Measurements from ENCODE around the gene ERC2.
A peak's percentile ranks its signal among the peaks of the same experiment; 100 is the strongest.

The ERC2 gene

DNA sequence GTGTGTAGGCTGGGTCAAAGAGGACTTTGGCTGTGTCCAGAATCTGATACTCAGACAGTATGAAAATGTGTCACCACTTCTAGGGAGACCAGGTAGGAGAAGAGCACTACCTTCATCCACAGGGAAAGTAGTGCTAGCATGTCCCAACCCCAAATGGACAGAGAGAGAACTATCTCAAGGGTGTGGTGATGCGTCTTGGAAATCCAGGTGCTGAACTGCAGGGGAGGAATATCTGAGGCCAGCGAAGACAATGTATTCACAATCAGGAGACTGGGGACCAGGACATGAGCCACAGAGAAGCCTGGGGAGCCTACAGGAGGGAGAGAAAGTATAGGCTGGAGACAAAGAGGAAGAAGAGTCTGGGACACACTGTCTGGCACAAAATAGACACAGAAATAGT, 829.1 kb downstream of the ERC2 start:
- TF ChIP-seq, protein P1, sequence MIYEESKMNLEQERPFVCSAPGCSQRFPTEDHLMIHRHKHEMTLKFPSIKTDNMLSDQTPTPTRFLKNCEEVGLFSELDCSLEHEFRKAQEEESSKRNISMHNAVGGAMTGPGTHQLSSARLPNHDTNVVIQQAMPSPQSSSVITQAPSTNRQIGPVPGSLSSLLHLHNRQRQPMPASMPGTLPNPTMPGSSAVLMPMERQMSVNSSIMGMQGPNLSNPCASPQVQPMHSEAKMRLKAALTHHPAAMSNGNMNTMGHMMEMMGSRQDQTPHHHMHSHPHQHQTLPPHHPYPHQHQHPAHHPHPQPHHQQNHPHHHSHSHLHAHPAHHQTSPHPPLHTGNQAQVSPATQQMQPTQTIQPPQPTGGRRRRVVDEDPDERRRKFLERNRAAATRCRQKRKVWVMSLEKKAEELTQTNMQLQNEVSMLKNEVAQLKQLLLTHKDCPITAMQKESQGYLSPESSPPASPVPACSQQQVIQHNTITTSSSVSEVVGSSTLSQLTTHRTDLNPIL (CRISPR knock-in tag; IDR thresholded peaks at IDR 0.05; ENCODE audit: low read depth), result no peak
- TF ChIP-seq, protein P2, sequence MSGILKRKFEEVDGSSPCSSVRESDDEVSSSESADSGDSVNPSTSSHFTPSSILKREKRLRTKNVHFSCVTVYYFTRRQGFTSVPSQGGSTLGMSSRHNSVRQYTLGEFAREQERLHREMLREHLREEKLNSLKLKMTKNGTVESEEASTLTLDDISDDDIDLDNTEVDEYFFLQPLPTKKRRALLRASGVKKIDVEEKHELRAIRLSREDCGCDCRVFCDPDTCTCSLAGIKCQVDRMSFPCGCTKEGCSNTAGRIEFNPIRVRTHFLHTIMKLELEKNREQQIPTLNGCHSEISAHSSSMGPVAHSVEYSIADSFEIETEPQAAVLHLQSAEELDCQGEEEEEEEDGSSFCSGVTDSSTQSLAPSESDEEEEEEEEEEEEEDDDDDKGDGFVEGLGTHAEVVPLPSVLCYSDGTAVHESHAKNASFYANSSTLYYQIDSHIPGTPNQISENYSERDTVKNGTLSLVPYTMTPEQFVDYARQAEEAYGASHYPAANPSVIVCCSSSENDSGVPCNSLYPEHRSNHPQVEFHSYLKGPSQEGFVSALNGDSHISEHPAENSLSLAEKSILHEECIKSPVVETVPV (CRISPR knock-in tag; IDR thresholded peaks at IDR 0.05), result no peak
- TF ChIP-seq BACH2 (CRISPR knock-in tag; IDR thresholded peaks at IDR 0.05; ENCODE audit: borderline replicate concordance) (no peak), ESRRG (CRISPR knock-in tag; IDR thresholded peaks at IDR 0.05) (no peak), ZNF565 (CRISPR knock-in tag; conservative IDR thresholded peaks at IDR 0.05; ENCODE audit: low read depth) (no peak), RARB (CRISPR knock-in tag; IDR thresholded peaks at IDR 0.05) (no peak)
- ATAC-seq, result no peak

DNA sequence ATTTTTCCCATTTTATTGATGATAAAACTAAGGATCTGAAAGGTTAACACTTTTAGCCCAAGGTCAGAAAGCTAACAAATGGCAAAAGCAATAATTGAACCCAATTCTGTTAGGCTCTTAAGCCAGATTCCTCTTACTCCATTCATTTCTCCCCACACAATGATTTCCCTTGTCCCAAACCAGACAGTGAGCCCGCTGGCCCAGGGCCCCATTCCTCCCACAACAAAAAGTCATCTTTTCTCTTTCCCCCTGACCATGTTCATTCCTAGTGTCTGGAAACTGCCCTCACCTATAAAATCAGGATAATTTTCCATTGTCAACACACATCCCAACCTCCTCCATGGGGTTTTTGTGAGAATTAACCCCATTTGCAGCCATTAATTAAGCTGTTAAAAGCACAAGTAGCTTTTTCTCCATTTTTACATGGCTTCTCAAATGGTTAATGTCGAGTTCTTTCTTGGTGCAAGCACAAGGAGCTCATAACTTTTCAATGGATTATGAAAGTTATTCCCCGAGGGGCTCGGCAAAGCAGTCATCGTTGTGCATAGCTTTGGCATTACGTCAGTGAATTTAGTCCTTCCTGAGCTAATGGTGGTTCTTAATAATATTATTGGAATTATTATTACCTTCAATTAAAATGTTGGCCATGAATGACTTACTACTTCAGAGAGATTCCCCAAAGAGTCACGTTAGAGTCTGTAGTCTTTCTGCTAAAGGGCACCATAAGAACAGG, 830.2 kb downstream of the ERC2 start:
- no peak for TF ChIP-seq ZNF8 (CRISPR knock-in tag; IDR thresholded peaks at IDR 0.05)
- TF ChIP-seq ZNF565 (CRISPR knock-in tag; conservative IDR thresholded peaks at IDR 0.05; ENCODE audit: low read depth), result no peak
- TF ChIP-seq, protein P3, sequence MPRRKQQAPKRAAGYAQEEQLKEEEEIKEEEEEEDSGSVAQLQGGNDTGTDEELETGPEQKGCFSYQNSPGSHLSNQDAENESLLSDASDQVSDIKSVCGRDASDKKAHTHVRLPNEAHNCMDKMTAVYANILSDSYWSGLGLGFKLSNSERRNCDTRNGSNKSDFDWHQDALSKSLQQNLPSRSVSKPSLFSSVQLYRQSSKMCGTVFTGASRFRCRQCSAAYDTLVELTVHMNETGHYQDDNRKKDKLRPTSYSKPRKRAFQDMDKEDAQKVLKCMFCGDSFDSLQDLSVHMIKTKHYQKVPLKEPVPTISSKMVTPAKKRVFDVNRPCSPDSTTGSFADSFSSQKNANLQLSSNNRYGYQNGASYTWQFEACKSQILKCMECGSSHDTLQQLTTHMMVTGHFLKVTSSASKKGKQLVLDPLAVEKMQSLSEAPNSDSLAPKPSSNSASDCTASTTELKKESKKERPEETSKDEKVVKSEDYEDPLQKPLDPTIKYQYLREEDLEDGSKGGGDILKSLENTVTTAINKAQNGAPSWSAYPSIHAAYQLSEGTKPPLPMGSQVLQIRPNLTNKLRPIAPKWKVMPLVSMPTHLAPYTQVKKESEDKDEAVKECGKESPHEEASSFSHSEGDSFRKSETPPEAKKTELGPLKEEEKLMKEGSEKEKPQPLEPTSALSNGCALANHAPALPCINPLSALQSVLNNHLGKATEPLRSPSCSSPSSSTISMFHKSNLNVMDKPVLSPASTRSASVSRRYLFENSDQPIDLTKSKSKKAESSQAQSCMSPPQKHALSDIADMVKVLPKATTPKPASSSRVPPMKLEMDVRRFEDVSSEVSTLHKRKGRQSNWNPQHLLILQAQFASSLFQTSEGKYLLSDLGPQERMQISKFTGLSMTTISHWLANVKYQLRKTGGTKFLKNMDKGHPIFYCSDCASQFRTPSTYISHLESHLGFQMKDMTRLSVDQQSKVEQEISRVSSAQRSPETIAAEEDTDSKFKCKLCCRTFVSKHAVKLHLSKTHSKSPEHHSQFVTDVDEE (CRISPR knock-in tag; IDR thresholded peaks at IDR 0.05), result no peak
- TF ChIP-seq RARB (CRISPR knock-in tag; IDR thresholded peaks at IDR 0.05), result no peak
- no peak for TF ChIP-seq OSR1 (CRISPR knock-in tag; IDR thresholded peaks at IDR 0.05)
- TF ChIP-seq, protein P2 (CRISPR knock-in tag; IDR thresholded peaks at IDR 0.05), result no peak
- no peak for TF ChIP-seq ZFP30 (CRISPR knock-in tag; IDR thresholded peaks at IDR 0.05)
- no peak for TF ChIP-seq GLIS3 (CRISPR knock-in tag; IDR thresholded peaks at IDR 0.05)
- TF ChIP-seq ZNF70 (CRISPR knock-in tag; IDR thresholded peaks at IDR 0.05), result no peak
- no peak for TF ChIP-seq SNAI2 (CRISPR knock-in tag; IDR thresholded peaks at IDR 0.05)
- no peak for TF ChIP-seq ZC3H10 (CRISPR knock-in tag; IDR thresholded peaks at IDR 0.05)
- ATAC-seq, result no peak

DNA sequence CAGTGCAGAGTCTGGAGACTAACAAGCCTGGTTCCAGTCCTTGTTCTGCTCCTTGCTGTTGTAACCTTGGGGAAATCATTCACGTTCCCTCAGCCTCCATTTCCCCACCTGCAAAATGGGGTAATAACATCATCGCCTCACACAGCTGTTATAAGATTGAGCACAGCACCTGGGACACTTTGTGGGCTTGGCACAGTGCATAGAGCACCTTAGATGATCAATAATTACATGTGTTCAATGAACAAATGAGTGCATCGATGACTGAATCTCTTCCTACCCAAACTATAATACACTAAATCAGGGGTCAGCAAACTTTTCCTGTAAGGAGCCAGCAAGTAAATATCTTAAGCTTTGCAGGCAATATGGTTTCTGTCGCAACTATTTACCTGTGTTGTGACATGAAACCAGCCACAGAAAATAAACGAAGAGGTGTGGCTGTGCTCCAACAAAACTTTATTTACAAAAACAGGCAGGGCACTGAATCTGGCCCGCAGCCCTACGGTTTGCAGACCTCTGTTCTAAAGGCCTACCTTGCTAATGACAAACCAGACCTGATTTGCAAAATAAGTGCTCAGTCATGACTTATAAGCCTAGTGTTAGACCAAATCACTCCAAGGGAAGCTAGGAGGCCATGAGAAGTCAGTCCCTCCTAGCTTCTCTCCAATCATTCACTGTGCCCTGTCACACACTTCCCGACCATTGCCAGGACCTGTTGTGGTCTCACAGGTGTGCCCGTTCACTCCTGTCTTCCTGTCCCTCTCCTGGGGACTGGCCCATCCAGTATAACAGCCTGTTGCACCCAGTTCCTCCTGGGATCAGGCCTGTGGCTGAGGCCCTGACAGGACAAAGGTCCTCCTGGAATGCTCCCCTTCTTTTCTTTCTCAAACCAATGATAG, 831.7 kb downstream of the ERC2 start:
- TF ChIP-seq, protein P3 (CRISPR knock-in tag; IDR thresholded peaks at IDR 0.05), result no peak
- TF ChIP-seq ISL1 (CRISPR knock-in tag; IDR thresholded peaks at IDR 0.05), result no peak

DNA sequence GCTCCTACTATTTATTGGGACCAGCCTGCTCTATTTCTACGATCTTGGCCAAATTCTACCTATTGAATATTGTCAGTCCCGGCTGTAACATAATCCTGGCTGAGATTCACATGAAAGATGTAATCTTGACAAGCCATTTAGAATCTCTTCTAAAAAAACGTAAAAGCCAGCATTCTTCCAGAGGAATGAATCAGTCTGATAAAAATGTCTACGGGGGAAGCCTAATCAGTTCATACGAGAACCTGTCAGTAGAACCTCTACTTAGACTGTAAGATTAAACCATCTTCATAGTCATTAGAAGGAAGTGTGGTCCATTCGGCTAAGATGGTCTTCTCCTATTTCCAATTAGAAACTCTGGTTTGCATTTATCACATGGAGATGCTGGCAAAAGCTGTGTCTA, 833.9 kb downstream of the ERC2 start:
- TF ChIP-seq ISL1 (CRISPR knock-in tag; IDR thresholded peaks at IDR 0.05), result peak; percentile 71
- TF ChIP-seq TOX (CRISPR knock-in tag; IDR thresholded peaks at IDR 0.05; ENCODE audit: borderline replicate concordance), result no peak
- peak; percentile 67 for ATAC-seq

More for the DNA sequence above, 831.7 kb downstream of the ERC2 start:
- ATAC-seq, result no peak

Data from SK-N-SH treated with all-trans-retinoic acid at 6 μM for 48 hours (cell line).